ENCODE measurements around the gene COL21A1. TPM values are rescaled to one million over a fixed set of nuclear protein-coding genes. Genes with fewer than 3 reads are reported as not detected.

Gene COL21A1
- polyA plus RNA-seq, 4 donors, result 103 to 220 (median 137) TPM

- DNase-seq (ENCODE audit: low read depth in 4 of 4, low spot score in 3 of 4), result no peak
Measured at GRCh38 chr6:56246541-56246880, 869 bp downstream of the COL21A1 start.

- no peak for DNase-seq (ENCODE audit: low read depth in 4 of 4, low spot score in 3 of 4)
Measured at GRCh38 chr6:56245903-56246351, 1.5 kb downstream of the COL21A1 start.

GRCh38 chr6:56244528-56245253, 2.7 kb downstream of the COL21A1 start:
- no peak for DNase-seq (ENCODE audit: low read depth in 4 of 4, low spot score in 3 of 4)

GRCh38 chr6:56244089-56244488, 3.3 kb downstream of the COL21A1 start:
- DNase-seq (ENCODE audit: low read depth in 4 of 4, low spot score in 3 of 4), result no peak

GRCh38 chr6:56243518-56244070, 3.8 kb downstream of the COL21A1 start:
- DNase-seq (ENCODE audit: low read depth in 4 of 4, low spot score in 3 of 4), result no peak

- no peak for DNase-seq (ENCODE audit: low read depth in 4 of 4, low spot score in 3 of 4)
Measured at GRCh38 chr6:56242346-56242745, 5.0 kb downstream of the COL21A1 start.

- no peak for DNase-seq (ENCODE audit: low read depth in 4 of 4, low spot score in 3 of 4)
Measured at GRCh38 chr6:56241124-56241802, 6.1 kb downstream of the COL21A1 start.

GRCh38 chr6:56238352-56238751, 9.0 kb downstream of the COL21A1 start:
- no peak for DNase-seq (ENCODE audit: low read depth in 4 of 4, low spot score in 3 of 4)

GRCh38 chr6:56235245-56235644, 12.1 kb downstream of the COL21A1 start:
- DNase-seq (ENCODE audit: low read depth in 4 of 4, low spot score in 3 of 4), result no peak

GRCh38 chr6:56232436-56232835, 14.9 kb downstream of the COL21A1 start:
- no peak for DNase-seq (ENCODE audit: low read depth in 4 of 4, low spot score in 3 of 4)

- DNase-seq (ENCODE audit: low read depth in 4 of 4, low spot score in 3 of 4), result no peak
Measured at GRCh38 chr6:56231827-56232226, 15.6 kb downstream of the COL21A1 start.

GRCh38 chr6:56230976-56231566, 16.3 kb downstream of the COL21A1 start:
- DNase-seq (ENCODE audit: low read depth in 4 of 4, low spot score in 3 of 4), result no peak

GRCh38 chr6:56227071-56227879, 20.1 kb downstream of the COL21A1 start:
- DNase-seq (ENCODE audit: low read depth in 4 of 4, low spot score in 3 of 4), result no peak

- DNase-seq (ENCODE audit: low read depth in 4 of 4, low spot score in 3 of 4), result no peak
Measured at GRCh38 chr6:56223995-56224394, 23.4 kb downstream of the COL21A1 start.

GRCh38 chr6:56222499-56222898, 24.9 kb downstream of the COL21A1 start:
- peak in 1 of 4 donors; percentile 39 for DNase-seq (ENCODE audit: low read depth in 4 of 4, low spot score in 3 of 4)

- no peak for DNase-seq (ENCODE audit: low read depth in 4 of 4, low spot score in 3 of 4)
Measured at GRCh38 chr6:56220078-56220477, 27.3 kb downstream of the COL21A1 start.

GRCh38 chr6:56214703-56215101, 32.7 kb downstream of the COL21A1 start:
- no peak for DNase-seq (ENCODE audit: low read depth in 4 of 4, low spot score in 3 of 4)

- no peak for DNase-seq (ENCODE audit: low read depth in 4 of 4, low spot score in 3 of 4)
Measured at GRCh38 chr6:56214041-56214702, 33.2 kb downstream of the COL21A1 start.

- no peak for DNase-seq (ENCODE audit: low read depth in 4 of 4, low spot score in 3 of 4)
Measured at GRCh38 chr6:56211724-56212123, 35.7 kb downstream of the COL21A1 start.

GRCh38 chr6:56204134-56204533, 43.2 kb downstream of the COL21A1 start:
- DNase-seq (ENCODE audit: low read depth in 4 of 4, low spot score in 3 of 4), result no peak

Measured in left renal pelvis (tissue), 4 donors.